ENCODE data around the gene YPEL2. TPM values are rescaled to one million over a fixed set of nuclear protein-coding genes. Genes with fewer than 3 reads are reported as not detected.

YPEL2 gene
- total and polyA plus RNA-seq, 2 donors (not counting 3 experiments of a cell fraction or from before 2014, with no cell fraction given), result 36.5 to 66.8 TPM

- no peaks in the 10 kb centered on the region for H3K4me1 ChIP-seq (ENCODE audit: control insufficient read depth, extremely low read depth, insufficient read depth, low read length)
- H4K20me1 ChIP-seq (replicated peaks; ENCODE audit: control insufficient read depth, extremely low read depth, insufficient read depth, low read length), result no peaks in the 10 kb centered on the region
- H3K9ac ChIP-seq (replicated peaks; ENCODE audit: extremely low read depth, insufficient read depth, low read length), result no peak overlapping the region
- H3K36me3 ChIP-seq (ENCODE audit: control insufficient read depth in 2 of 2, extremely low read depth in 1 of 2, insufficient read depth in 2 of 2, low read length in 2 of 2), result peaks cover 15 to 24% of the 10 kb centered on the region in 2 experiments
- BruUV-seq (replicated peaks), result no TSS peak
- FAIRE-seq (no peak), DNase-seq (ENCODE audit: low read depth, low spot score) (no peak)
- ChIA-PET CTCF (interaction anchor here (0.6 to 1.0 kb wide), 3 partner anchors 52 to 110 kb away, joined by 3 read pairs; no protein-coding TSS in a partner anchor), POLR2A (interaction anchor here (0.6 to 0.7 kb wide), 2 partner anchors 37 to 123 kb away, joined by 3 to 7 read pairs; no protein-coding TSS in a partner anchor)
- H3K27ac ChIP-seq (ENCODE audit: insufficient read depth, low read depth, low read length), result no peak overlapping the region
- TF ChIP-seq CTCF (IDR thresholded peaks at IDR 0.05; ENCODE audit: extremely low read depth in 1 of 2, insufficient read depth in 1 of 2, low read depth in 1 of 2, low read length in 2 of 2) (no peak), FOS (IDR thresholded peaks at IDR 0.05; ENCODE audit: borderline replicate concordance, insufficient read depth, low read length) (no peak), GATA2 (IDR thresholded peaks at IDR 0.05; ENCODE audit: insufficient read depth, insufficient read length, low read depth, low read length) (no peak), MYC (IDR thresholded peaks at IDR 0.05; ENCODE audit: low read depth, low read length) (no peak), POLR2AphosphoS5 (IDR thresholded peaks at IDR 0.05; ENCODE audit: insufficient read depth, low read depth, low read length) (no peak)
- no peaks in the 10 kb centered on the region for H3K79me2 ChIP-seq (ENCODE audit: control insufficient read depth, insufficient read depth, low read length)
- intact Hi-C loops (cut with micrococcal nuclease) (no loop called here), dilution Hi-C loops (cut with MboI; ENCODE audit: extremely low pct_ligation_motif_present, low sequenced_read_pairs) (no loop called here)
- no peak overlapping the region for H3K4me3 ChIP-seq (replicated peaks in 1 of 3; ENCODE audit: insufficient read depth in 1 of 3, low read depth in 1 of 3, low read length in 3 of 3)
- no peaks in the 10 kb centered on the region for H3K27me3 ChIP-seq (ENCODE audit: control insufficient read depth in 2 of 2, insufficient read depth in 2 of 2, low read length in 2 of 2)
- no peak overlapping the region for H2AFZ ChIP-seq (ENCODE audit: low read depth, low read length)
- H3K9me3 ChIP-seq (replicated peaks; ENCODE audit: control insufficient read depth, insufficient read depth, low read length), result no peaks in the 10 kb centered on the region
- no peak overlapping the region for H3K4me2 ChIP-seq (ENCODE audit: insufficient read depth, low read length)
- H3K9me1 ChIP-seq (replicated peaks; ENCODE audit: control insufficient read depth, extremely low read depth, insufficient read depth, low read length), result no peaks in the 10 kb centered on the region
These were observed 56.1 kb downstream of the YPEL2 start for GRCh38 chr17:59387351-59388068.
